Cardiac muscle cell (in vitro differentiated cells and primary cell): ENCODE results near the gene DYSF. TPM values are rescaled to one million over a fixed set of nuclear protein-coding genes. Genes with fewer than 3 reads are reported as not detected.
"Not testable (repeated sequence)": the region's sequence is repeated elsewhere in the genome, so short reads cannot be mapped to it uniquely, and the experiment has no call there.

Experiments used
- DNase-seq, 2 donors: peaks; one replicate each; pipeline versions ENCODE4 v3.0.0 to v3.0.0-alpha.2; 2010 to 2017; ENCODE audit warnings: low read depth in 1 of 2, low spot score in 1 of 2
- H3K27ac ChIP-seq: fragments of 200-600 bp; sonication (generic); 2 replicates; pipeline ENCODE4 v1.5.1; 2016
- H3K27me3 ChIP-seq: fragments of 200-600 bp; sonication (generic); 2 replicates; pipeline ENCODE4 v1.6.0; 2016; ENCODE audit warnings: control low read depth
- H3K36me3 ChIP-seq: fragments of 200-600 bp; sonication (generic); 2 replicates; pipeline ENCODE4 v1.5.1; 2016; ENCODE audit warnings: control low read depth
- H3K4me1 ChIP-seq: fragments of 200-600 bp; sonication (generic); 2 replicates; pipeline ENCODE4 v1.8.1; 2017; ENCODE audit warnings: low read depth, mild to moderate bottlenecking, mixed run types
- H3K4me3 ChIP-seq: fragments of 200-600 bp; sonication (generic); 2 replicates; pipeline ENCODE4 v1.5.1; 2016; ENCODE audit warnings: mild to moderate bottlenecking
- H3K9me3 ChIP-seq: fragments of 200-600 bp; sonication (generic); 2 replicates; pipeline ENCODE4 v1.5.1; 2017; ENCODE audit warnings: low read depth, mild to moderate bottlenecking, control low read depth
- CTCF ChIP-seq: IDR thresholded peaks from 2 replicates; pipeline ENCODE4 v1.5.1; 2012; ENCODE audit warnings: low read depth, mild to moderate bottlenecking, low read length
- polyA plus RNA-seq: library from polyadenylated mRNA; unstranded; fragments of >200 nt; fragmentation: Nextera tagmentation; extraction: Ambion mirVana; gene quantifications from 2 replicates; pipeline ENCODE4 v1.2.1, GENCODE V29; 2016
- total RNA-seq: library from RNA; depleted of rRNA; stranded (reverse); fragments of >200 nt; gene quantifications from 2 replicates; pipeline ENCODE4 v1.2.3, GENCODE V29; 2016

The DYSF gene
- total and polyA plus RNA-seq, 2 experiments from 2014 or later: 34.6 to 57.4 TPM

- no peaks in the 10 kb centered on the region for H3K36me3 ChIP-seq
- H3K27ac ChIP-seq: no peak overlapping the region
- H3K4me3 ChIP-seq: no peak overlapping the region
- H3K4me1 ChIP-seq: no peaks in the 10 kb centered on the region
- H3K9me3 ChIP-seq: no peaks in the 10 kb centered on the region
- no peak for TF ChIP-seq CTCF
- H3K27me3 ChIP-seq: no peaks in the 10 kb centered on the region
- no peak for DNase-seq
Measured at GRCh38 chr2:71481111-71481510, 27.8 kb downstream of the DYSF start.

GRCh38 chr2:71482055-71482454 lies 28.7 kb downstream of the DYSF start:
- H3K27ac ChIP-seq: no peak overlapping the region
- H3K36me3 ChIP-seq: no peaks in the 10 kb centered on the region
- H3K9me3 ChIP-seq: no peaks in the 10 kb centered on the region
- DNase-seq: no peak
- H3K4me1 ChIP-seq: no peaks in the 10 kb centered on the region
- H3K4me3 ChIP-seq: no peak overlapping the region
- no peaks in the 10 kb centered on the region for H3K27me3 ChIP-seq
- TF ChIP-seq CTCF: peak; percentile 19

GRCh38 chr2:71483246-71483645 lies 29.9 kb downstream of the DYSF start:
- Histone ChIP-seq H3K27me3 (no peaks in the 10 kb centered on the region), H3K9me3 (no peaks in the 10 kb centered on the region), H3K27ac (no peak overlapping the region), H3K4me3 (no peak overlapping the region), H3K36me3 (no peaks in the 10 kb centered on the region), H3K4me1 (no peaks in the 10 kb centered on the region)
- no peak for DNase-seq
- no peak for TF ChIP-seq CTCF

- no peaks in the 10 kb centered on the region for H3K9me3 ChIP-seq
- DNase-seq: no peak
- H3K36me3 ChIP-seq: no peaks in the 10 kb centered on the region
- no peaks in the 10 kb centered on the region for H3K27me3 ChIP-seq
- peaks cover 6% of the 10 kb centered on the region for H3K4me1 ChIP-seq
- TF ChIP-seq CTCF: no peak
- H3K4me3 ChIP-seq: no peak overlapping the region
- H3K27ac ChIP-seq: no peak overlapping the region
Measured at GRCh38 chr2:71484354-71484753, 31.0 kb downstream of the DYSF start.

DNA sequence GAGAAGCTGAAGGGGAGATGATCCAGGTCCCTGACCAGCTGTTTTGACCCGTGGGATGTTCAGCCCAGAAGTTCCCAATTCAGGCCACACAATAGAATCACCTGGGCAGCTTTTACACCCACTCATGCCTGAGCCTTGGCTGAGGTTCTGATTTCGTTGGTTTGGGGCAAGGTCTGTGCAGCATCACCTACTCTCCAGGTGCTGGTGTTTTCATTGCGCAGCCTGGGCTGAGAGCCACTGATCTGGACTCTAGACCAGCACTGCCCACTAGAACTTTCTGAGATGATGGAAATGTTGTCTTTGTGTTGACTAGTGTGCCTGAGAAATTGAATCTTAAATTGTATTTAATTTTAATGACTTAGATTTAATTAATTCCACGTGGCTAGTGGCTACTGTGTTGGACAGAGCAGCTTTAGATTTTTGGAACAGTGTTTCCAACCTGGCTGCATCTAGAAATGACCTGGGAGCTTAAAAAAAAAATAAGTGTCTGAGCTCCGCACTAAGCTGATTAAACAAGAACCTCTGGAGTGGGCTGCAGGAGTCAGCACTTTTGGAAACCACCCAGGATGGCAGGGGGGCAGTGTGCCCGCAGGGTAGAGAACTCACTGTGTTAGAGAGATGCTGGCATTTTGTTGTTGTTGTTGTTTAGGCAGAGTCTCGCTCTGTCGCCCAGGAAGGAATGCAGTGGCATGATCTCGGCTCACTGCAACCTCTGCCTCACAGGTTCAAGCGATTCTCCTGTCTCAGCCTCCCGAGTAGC lies 33.7 kb downstream of the DYSF start:
- peaks cover 11% of the 10 kb centered on the region for H3K4me1 ChIP-seq
- no peak for DNase-seq
- H3K4me3 ChIP-seq: no peak overlapping the region
- no peaks in the 10 kb centered on the region for H3K36me3 ChIP-seq
- TF ChIP-seq CTCF: no peak
- no peak overlapping the region for H3K27ac ChIP-seq
- H3K9me3 ChIP-seq: no peaks in the 10 kb centered on the region
- H3K27me3 ChIP-seq: no peaks in the 10 kb centered on the region

GRCh38 chr2:71491551-71491950 lies 38.2 kb downstream of the DYSF start:
- Histone ChIP-seq H3K4me1 (peaks cover 11% of the 10 kb centered on the region), H3K27ac (peak overlapping the region; percentile 44)
- not testable (repeated sequence) for H3K36me3 ChIP-seq, H3K4me3 ChIP-seq, H3K9me3 ChIP-seq, H3K27me3 ChIP-seq, DNase-seq
